K562 (cell line): ENCODE results near the gene KLF13.

ENCODE experiments used
- CHD2 ChIP-seq: IDR thresholded peaks from 2 replicates; pipeline ENCODE4 v1.6.1; 2011; ENCODE audit warnings: low read depth, low read length
- MEF2A ChIP-seq: IDR thresholded peaks from 2 replicates; pipeline ENCODE4 v1.6.1; 2011; ENCODE audit warnings: low read depth, mild to moderate bottlenecking, low read length, moderate library complexity; ENCODE audit not compliant: control insufficient read depth
- MTA3 ChIP-seq: fragments of 450-650 bp; formaldehyde crosslinking; IDR thresholded peaks from 2 replicates; pipeline ENCODE4 v1.6.1; 2017; ENCODE audit warnings: mild to moderate bottlenecking, borderline replicate concordance
- POLR2A ChIP-seq: fragments of 450-650 bp; conservative IDR thresholded peaks from 2 replicates; pipeline ENCODE4 v1.6.1; 2016
- SREBF1 ChIP-seq: fragments of 150-350 bp; IDR thresholded peaks from 2 replicates; pipeline ENCODE4 v1.6.1; 2014; ENCODE audit warnings: antibody characterized with exemption, low read depth, low read length, borderline replicate concordance
- ZNF197 ChIP-seq: fragments of 200-800 bp; sonication (Bioruptor generic); IDR thresholded peaks from 2 replicates; pipeline ENCODE4 v1.6.1; 2016; ENCODE audit warnings: low read depth, missing genetic modification characterization, missing compliant biosample characterization
- TF ChIP-seq, protein P1 (sequence below), 3 experiments: IDR thresholded peaks in 2 of 3; conservative IDR thresholded peaks in 1 of 3; 2 replicates each; pipeline ENCODE4 v1.5.1; 2011 to 2012; ENCODE audit warnings: low read length in 3 of 3, mild to moderate bottlenecking in 3 of 3, control low read depth in 2 of 3, improper control_type of control experiment in 1 of 3, inconsistent platforms in 1 of 3, low read depth in 1 of 3, mixed read lengths in 1 of 3, moderate library complexity in 1 of 3; ENCODE audit not compliant: insufficient read depth in 2 of 3
- TF ChIP-seq, protein P2 (sequence below), 2 experiments: fragments of 450-650 bp; IDR thresholded peaks; 2 replicates each; pipeline ENCODE4 v1.6.1; 2016
- TF ChIP-seq, protein P3 (sequence below): fragments of 450-650 bp; formaldehyde crosslinking; IDR thresholded peaks from 2 replicates; pipeline ENCODE4 v1.4.0; 2022; ENCODE audit warnings: mild to moderate bottlenecking, moderate library complexity

DNA sequence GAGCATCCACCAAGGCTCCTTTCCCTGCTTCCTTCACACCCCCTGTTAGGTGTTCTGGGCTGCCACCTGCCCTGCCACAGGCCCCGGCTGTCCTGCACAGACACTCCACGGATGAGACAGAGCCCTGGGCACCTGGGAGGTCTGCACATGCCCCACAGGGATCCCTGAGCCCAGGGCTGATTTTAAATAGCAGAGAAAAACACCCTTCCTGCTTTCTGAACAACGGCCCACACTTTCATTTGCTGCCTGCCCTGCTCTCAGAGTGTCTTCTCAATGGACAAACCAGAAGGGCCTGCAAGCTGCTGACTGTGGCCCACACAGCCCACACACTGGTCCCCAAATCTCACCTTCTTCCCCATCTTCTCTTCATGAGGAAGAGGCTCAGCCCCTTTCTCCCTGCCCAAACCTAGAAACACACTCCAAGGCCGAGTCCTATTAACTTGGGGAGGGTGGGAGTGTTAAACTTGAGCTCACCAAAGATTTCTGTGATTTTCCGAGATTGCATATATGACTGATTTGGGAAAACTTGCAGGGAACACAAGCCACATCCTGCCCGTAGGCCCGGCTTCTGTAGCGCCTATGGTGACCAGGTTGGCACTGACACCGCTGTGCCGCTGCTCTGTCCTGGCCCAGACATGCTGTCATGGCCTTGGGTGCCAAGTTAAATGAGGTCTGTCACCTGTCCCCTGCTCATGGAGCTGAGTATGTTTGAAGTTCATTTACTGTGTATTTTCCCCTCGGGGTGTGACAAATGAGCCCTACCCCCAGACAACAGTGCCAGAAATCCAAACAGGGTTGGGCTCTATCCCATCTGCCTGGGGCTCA, 47.2 kb upstream of the KLF13 start:
- TF ChIP-seq ZNF197 (CRISPR knock-in tag) (no peak), POLR2A (no peak), MTA3 (no peak), CHD2 (no peak), MEF2A (no peak), SREBF1 (no peak)
- TF ChIP-seq, protein P1, sequence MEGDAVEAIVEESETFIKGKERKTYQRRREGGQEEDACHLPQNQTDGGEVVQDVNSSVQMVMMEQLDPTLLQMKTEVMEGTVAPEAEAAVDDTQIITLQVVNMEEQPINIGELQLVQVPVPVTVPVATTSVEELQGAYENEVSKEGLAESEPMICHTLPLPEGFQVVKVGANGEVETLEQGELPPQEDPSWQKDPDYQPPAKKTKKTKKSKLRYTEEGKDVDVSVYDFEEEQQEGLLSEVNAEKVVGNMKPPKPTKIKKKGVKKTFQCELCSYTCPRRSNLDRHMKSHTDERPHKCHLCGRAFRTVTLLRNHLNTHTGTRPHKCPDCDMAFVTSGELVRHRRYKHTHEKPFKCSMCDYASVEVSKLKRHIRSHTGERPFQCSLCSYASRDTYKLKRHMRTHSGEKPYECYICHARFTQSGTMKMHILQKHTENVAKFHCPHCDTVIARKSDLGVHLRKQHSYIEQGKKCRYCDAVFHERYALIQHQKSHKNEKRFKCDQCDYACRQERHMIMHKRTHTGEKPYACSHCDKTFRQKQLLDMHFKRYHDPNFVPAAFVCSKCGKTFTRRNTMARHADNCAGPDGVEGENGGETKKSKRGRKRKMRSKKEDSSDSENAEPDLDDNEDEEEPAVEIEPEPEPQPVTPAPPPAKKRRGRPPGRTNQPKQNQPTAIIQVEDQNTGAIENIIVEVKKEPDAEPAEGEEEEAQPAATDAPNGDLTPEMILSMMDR (IDR thresholded peaks at IDR 0.05 in 2 of 3, conservative IDR thresholded peaks at IDR 0.05 in 1 of 3; ENCODE audit: insufficient read depth in 2 of 3, low read depth in 1 of 3, low read length in 3 of 3), result no peak
- TF ChIP-seq, protein P2, sequence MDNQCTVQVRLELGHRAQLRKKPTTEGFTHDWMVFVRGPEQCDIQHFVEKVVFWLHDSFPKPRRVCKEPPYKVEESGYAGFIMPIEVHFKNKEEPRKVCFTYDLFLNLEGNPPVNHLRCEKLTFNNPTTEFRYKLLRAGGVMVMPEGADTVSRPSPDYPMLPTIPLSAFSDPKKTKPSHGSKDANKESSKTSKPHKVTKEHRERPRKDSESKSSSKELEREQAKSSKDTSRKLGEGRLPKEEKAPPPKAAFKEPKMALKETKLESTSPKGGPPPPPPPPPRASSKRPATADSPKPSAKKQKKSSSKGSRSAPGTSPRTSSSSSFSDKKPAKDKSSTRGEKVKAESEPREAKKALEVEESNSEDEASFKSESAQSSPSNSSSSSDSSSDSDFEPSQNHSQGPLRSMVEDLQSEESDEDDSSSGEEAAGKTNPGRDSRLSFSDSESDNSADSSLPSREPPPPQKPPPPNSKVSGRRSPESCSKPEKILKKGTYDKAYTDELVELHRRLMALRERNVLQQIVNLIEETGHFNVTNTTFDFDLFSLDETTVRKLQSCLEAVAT (IDR thresholded peaks at IDR 0.05), result no peak
- TF ChIP-seq, protein P3, sequence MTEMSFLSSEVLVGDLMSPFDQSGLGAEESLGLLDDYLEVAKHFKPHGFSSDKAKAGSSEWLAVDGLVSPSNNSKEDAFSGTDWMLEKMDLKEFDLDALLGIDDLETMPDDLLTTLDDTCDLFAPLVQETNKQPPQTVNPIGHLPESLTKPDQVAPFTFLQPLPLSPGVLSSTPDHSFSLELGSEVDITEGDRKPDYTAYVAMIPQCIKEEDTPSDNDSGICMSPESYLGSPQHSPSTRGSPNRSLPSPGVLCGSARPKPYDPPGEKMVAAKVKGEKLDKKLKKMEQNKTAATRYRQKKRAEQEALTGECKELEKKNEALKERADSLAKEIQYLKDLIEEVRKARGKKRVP (CRISPR knock-in tag), result no peak
